Measurements from ENCODE around the gene SMCO2. TPM values are rescaled to one million over a fixed set of nuclear protein-coding genes. Genes with fewer than 3 reads are reported as not detected.

The SMCO2 gene
- total RNA-seq, 6 donors from 2014 or later, result 0.27 to 0.34 TPM; not detected in 4

DNA sequence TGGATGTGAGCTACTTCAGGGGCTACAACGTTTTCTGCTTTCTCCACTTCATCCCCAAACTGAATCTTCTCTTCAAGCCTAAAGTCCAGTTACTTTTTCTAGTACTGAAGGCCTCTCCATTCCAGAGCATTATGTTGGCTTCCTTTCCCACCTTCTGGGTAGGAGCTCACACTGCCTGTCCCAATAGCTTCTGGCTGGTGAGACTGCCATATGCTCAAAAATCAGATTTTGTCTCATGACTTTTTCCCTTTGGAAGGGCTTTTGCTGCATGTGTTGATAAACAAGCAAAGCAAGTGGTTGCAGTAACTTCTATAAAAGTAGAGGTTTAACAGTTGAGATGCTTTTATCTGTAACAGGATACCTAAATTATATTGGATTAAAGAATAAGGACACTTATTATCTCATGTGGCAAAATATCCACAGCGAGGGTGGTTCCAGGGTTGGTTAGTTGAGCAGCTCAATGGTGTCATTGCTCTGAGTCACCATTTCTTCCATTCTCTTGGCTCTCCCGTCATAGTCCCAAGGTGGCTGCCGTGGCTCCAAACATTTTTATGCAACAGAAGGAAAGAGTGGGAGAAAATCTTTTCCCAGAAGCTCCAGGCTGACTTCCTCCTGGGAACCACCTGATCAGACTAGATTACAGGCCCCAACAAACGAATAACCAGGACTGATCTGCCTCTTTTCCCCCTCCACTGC, 62.3 kb downstream of the SMCO2 start:
- Histone ChIP-seq H3K27ac (no peak overlapping the region), H3K9me3 (no peaks in the 10 kb centered on the region), H3K4me3 (no peak overlapping the region), H3K27me3 (no peaks in the 10 kb centered on the region), H3K4me1 (no peaks in the 10 kb centered on the region), H3K36me3 (no peaks in the 10 kb centered on the region)
- TF ChIP-seq POLR2AphosphoS5 (IDR thresholded peaks at IDR 0.05), result no peak
- peak in 1 of 2 donors; percentile 71 for ATAC-seq (ENCODE audit: low FRiP score in 2 of 2)
- no peak for DNase-seq
- 81 to 82% methylated on average over 5 of the region's 5 CpGs for WGBS, 2 donors

DNA sequence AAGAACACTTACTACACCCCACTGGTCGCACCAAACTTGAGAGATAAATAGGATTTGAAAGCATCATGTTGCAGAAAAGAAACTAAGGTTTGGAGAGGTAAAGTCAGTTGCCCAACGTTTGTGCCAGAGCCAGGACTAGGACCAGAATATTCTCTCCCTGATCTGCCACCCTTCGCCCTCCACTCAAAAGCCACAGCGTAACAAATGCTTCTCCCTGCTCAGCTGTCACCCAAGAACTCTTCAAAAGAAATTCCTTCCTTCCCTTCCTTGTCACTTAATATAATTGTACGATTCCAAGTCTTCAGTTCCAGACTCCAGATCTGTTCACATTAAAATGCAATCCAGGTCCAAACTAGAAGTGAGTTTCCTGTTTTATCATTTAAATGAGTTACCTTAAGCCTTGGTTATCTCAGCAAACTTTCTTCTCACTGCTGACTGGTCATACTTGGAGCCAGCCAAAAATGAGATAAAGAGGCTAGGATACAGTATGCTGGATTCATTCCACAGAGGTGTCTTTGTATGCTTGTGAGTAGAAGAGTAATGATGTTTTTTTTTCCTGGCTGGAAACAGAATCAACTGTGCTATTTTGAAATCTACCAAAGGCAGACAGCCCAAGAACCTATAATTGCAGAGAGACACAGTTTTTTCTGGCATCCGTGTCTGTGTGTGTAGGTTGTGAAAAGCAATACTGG, 64.6 kb downstream of the SMCO2 start:
- WGBS, 2 donors, result 63 to 71% methylated on average over 6 of the region's 6 CpGs

GRCh38 chr12:27511723-27512045, 65.1 kb downstream of the SMCO2 start:
- Histone ChIP-seq H3K36me3 (no peaks in the 10 kb centered on the region), H3K27me3 (no peaks in the 10 kb centered on the region), H3K4me3 (no peak overlapping the region), H3K9me3 (no peaks in the 10 kb centered on the region), H3K4me1 (no peaks in the 10 kb centered on the region), H3K27ac (no peak overlapping the region)
- DNase-seq (no peak), ATAC-seq (ENCODE audit: low FRiP score in 2 of 2) (peak in 1 of 2 donors; percentile 55)
- TF ChIP-seq, protein P1, sequence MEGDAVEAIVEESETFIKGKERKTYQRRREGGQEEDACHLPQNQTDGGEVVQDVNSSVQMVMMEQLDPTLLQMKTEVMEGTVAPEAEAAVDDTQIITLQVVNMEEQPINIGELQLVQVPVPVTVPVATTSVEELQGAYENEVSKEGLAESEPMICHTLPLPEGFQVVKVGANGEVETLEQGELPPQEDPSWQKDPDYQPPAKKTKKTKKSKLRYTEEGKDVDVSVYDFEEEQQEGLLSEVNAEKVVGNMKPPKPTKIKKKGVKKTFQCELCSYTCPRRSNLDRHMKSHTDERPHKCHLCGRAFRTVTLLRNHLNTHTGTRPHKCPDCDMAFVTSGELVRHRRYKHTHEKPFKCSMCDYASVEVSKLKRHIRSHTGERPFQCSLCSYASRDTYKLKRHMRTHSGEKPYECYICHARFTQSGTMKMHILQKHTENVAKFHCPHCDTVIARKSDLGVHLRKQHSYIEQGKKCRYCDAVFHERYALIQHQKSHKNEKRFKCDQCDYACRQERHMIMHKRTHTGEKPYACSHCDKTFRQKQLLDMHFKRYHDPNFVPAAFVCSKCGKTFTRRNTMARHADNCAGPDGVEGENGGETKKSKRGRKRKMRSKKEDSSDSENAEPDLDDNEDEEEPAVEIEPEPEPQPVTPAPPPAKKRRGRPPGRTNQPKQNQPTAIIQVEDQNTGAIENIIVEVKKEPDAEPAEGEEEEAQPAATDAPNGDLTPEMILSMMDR (IDR thresholded peaks at IDR 0.05), result no peak
- TF ChIP-seq EP300 (IDR thresholded peaks at IDR 0.05) (no peak), POLR2AphosphoS5 (IDR thresholded peaks at IDR 0.05) (no peak)
- 66 to 77% methylated on average over 3 of the region's 3 CpGs for WGBS, 2 donors

More for the DNA sequence above, 64.6 kb downstream of the SMCO2 start:
- Histone ChIP-seq H3K4me1 (no peaks in the 10 kb centered on the region), H3K4me3 (no peak overlapping the region), H3K36me3 (no peaks in the 10 kb centered on the region), H3K27me3 (no peaks in the 10 kb centered on the region), H3K9me3 (no peaks in the 10 kb centered on the region), H3K27ac (no peak overlapping the region)
- ATAC-seq (ENCODE audit: low FRiP score in 2 of 2), result peak in 1 of 2 donors; percentile 79
- no peak for DNase-seq
- no peak for TF ChIP-seq EP300 (IDR thresholded peaks at IDR 0.05)
- no peak for TF ChIP-seq POLR2A (IDR thresholded peaks at IDR 0.05)
- TF ChIP-seq, protein P1 (IDR thresholded peaks at IDR 0.05), result no peak
- TF ChIP-seq POLR2AphosphoS5 (IDR thresholded peaks at IDR 0.05), result no peak

DNA sequence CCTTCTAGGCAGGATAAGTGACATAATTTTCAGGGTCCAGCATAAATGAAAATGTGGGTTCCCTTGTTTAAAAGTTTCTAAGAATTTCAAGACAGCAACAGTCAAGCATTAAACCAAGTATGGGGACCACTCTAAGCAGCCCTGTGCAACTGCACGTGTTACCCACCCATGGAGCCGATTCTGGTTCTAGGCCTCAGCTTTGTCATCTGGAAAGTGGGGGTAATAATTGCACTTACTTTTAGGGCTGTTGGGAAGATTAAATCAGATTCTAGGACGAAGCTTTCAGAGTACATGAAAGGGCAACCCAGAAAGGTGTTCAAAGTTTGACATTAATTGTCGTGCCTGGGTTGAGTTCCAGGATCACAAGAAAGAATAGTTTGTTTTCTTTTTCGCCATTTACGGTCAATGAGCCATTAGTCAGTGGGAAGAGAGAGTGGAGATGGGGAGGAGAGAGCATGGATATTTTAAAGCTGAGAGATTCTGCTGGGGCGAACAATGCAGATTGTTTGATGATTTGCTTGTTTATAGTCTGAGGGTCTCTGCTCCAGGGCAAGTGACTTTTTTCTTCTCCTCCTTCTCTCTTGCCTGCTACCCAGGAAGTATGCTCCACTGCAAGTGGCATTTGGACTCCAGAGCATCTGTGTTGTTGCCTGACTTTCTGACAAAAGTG, 66.8 kb downstream of the SMCO2 start:
- H3K9me3 ChIP-seq, result no peaks in the 10 kb centered on the region
- TF ChIP-seq EP300 (IDR thresholded peaks at IDR 0.05) (no peak), POLR2AphosphoS5 (IDR thresholded peaks at IDR 0.05) (no peak), POLR2A (IDR thresholded peaks at IDR 0.05) (no peak)
- TF ChIP-seq, protein P1 (IDR thresholded peaks at IDR 0.05), result no peak
- ATAC-seq (ENCODE audit: low FRiP score in 2 of 2) (no peak), DNase-seq (no peak)
- WGBS, 2 donors, result 90 to 97% methylated on average over 7 of the region's 7 CpGs
- no peak overlapping the region for H3K27ac ChIP-seq
- H3K4me3 ChIP-seq, result no peak overlapping the region
- H3K27me3 ChIP-seq, result no peaks in the 10 kb centered on the region
- no peaks in the 10 kb centered on the region for H3K36me3 ChIP-seq
- H3K4me1 ChIP-seq, result no peaks in the 10 kb centered on the region

- peak in 1 of 2 donors; percentile 71 for ATAC-seq (ENCODE audit: low FRiP score in 2 of 2)
- DNase-seq, result no peak
- Histone ChIP-seq H3K36me3 (no peaks in the 10 kb centered on the region), H3K27ac (peak overlapping the region in 2 of 4 donors; percentile 19 to 35), H3K27me3 (no peaks in the 10 kb centered on the region), H3K4me1 (peaks cover 0 to 5% (median 1%) of the 10 kb centered on the region in 4 donors), H3K9me3 (no peaks in the 10 kb centered on the region), H3K4me3 (no peak overlapping the region)
- TF ChIP-seq, protein P1 (IDR thresholded peaks at IDR 0.05), result no peak
- TF ChIP-seq POLR2A (IDR thresholded peaks at IDR 0.05) (no peak), POLR2AphosphoS5 (IDR thresholded peaks at IDR 0.05) (no peak), EP300 (IDR thresholded peaks at IDR 0.05) (no peak)
- 53 to 64% methylated on average over 9 of the region's 9 CpGs for WGBS, 2 donors
Observed at GRCh38 chr12:27515671-27516070, 69.1 kb downstream of the SMCO2 start.

Measured in upper lobe of left lung (tissue), 6 donors.